Upper lobe of left lung (tissue), 6 donors: ENCODE measurements around the gene ROR2. TPM values are rescaled to one million over a fixed set of nuclear protein-coding genes. Genes with fewer than 3 reads are reported as not detected.
A peak's percentile ranks its signal among the peaks of the same experiment; 100 is the strongest.

Experiments used
- ATAC-seq, 2 donors: fragments of 200-7000 bp; cut with Tn5 transposase; one replicate each; pipeline ENCODE4 v1.9.1; 2022; ENCODE audit warnings: mild to moderate bottlenecking in 2 of 2, moderate library complexity in 2 of 2; ENCODE audit not compliant: low FRiP score in 2 of 2
- DNase-seq, 2 donors: peaks; one replicate each; pipeline ENCODE4 v3.0.0-alpha.2; 2019 to 2020
- H3K27ac ChIP-seq, 4 donors: fragments of 200-600 bp; sonication (generic); one replicate each; pipeline ENCODE4 v1.5.1; 2016 to 2019
- H3K27me3 ChIP-seq, 4 donors: fragments of 200-600 bp; sonication (generic); one replicate each; pipeline ENCODE4 v1.5.1; 2017 to 2019
- H3K36me3 ChIP-seq, 4 donors: fragments of 200-600 bp; sonication (generic); one replicate each; pipeline ENCODE4 v1.5.1; 2016 to 2019
- H3K4me1 ChIP-seq, 4 donors: fragments of 200-600 bp; sonication (generic); one replicate each; pipeline ENCODE4 v1.5.1; 2018 to 2019
- H3K4me3 ChIP-seq, 4 donors: fragments of 200-600 bp; sonication (generic); one replicate each; pipeline ENCODE4 v1.5.1; 2017 to 2019; ENCODE audit warnings: mild to moderate bottlenecking in 2 of 4, moderate library complexity in 1 of 4
- H3K9me3 ChIP-seq, 4 donors: fragments of 200-600 bp; sonication (generic); one replicate each; pipeline ENCODE4 v1.5.1; 2018 to 2019
- EP300 ChIP-seq, 4 donors: sonication (generic); formaldehyde crosslinking; IDR thresholded peaks; one replicate each; pipeline ENCODE4 v1.5.1; 2017; ENCODE audit warnings: antibody characterized with exemption in 4 of 4, control low read depth in 2 of 4
- POLR2A ChIP-seq, 4 donors: fragments of 450-650 bp; IDR thresholded peaks; one replicate each; pipeline ENCODE4 v1.5.1; 2016 to 2017; ENCODE audit warnings: antibody characterized with exemption in 4 of 4, mild to moderate bottlenecking in 2 of 4
- POLR2AphosphoS5 ChIP-seq, 2 donors: sonication (generic); formaldehyde crosslinking; IDR thresholded peaks; one replicate each; pipeline ENCODE4 v1.5.1; 2017; ENCODE audit warnings: antibody characterized with exemption in 2 of 2
- WGBS, 2 donors: methylation state at CpG; one replicate each; pipeline ENCODE4 v1.1.5; 2017 to 2018; 5-methylcytosine and 5-hydroxymethylcytosine counted together
- total RNA-seq, 6 donors: library from RNA; depleted of rRNA in 4 of 6; stranded (reverse); fragments of >200 nt in 4 of 6; gene quantifications; one replicate each; pipeline versions ENCODE4 v1.1.0 to v1.2.1, GENCODE V29; 2016 to 2021
- TF ChIP-seq, protein P1 (sequence below), 6 experiments: fragments of 450-650 bp in 4 of 6; fragments of 200-600 bp in 2 of 6; sonication (generic) in 2 of 6; IDR thresholded peaks; one replicate each; pipeline ENCODE4 v1.5.1; 2016 to 2019; ENCODE audit warnings: antibody characterized with exemption in 6 of 6
- donor health status: DM: no; HTN: no; CAD: no; lungs with moderate emphysema.
- donor health status: DM: no; HTN: yes; CAD: no; lungs with severe emphysema.

ROR2 gene
- total RNA-seq, 6 donors from 2014 or later = 2.7 to 8.1 (median 3.4) TPM

DNA sequence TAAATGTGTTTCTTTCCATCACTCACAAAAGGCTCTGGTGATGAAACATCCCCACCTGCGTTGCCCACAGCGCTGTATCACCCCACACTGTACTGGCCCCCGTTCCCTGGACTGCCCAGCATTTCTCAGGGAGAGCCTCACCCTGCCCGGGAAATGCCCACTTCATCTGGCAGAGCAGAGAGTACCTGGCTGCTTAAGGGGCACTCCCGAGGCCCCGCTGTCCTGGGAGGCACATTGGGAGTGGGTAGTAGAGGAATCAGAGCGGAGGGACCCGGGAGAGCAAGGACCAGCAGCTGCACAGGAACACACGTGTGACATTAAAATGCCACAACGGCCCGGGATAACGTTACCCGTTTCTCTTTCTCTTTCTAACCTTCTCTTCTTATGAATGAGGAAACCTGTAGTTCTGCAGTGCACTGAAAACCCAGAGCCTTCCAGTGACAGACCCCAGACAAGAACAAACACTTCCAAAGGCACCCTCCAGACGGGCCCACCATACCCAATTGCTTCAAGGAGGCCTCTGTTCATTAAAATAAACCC, 110.0 kb downstream of the ROR2 start:
- H3K4me1 ChIP-seq = peaks cover 0 to 16% (median 7%) of the 10 kb centered on the region in 4 donors

DNA sequence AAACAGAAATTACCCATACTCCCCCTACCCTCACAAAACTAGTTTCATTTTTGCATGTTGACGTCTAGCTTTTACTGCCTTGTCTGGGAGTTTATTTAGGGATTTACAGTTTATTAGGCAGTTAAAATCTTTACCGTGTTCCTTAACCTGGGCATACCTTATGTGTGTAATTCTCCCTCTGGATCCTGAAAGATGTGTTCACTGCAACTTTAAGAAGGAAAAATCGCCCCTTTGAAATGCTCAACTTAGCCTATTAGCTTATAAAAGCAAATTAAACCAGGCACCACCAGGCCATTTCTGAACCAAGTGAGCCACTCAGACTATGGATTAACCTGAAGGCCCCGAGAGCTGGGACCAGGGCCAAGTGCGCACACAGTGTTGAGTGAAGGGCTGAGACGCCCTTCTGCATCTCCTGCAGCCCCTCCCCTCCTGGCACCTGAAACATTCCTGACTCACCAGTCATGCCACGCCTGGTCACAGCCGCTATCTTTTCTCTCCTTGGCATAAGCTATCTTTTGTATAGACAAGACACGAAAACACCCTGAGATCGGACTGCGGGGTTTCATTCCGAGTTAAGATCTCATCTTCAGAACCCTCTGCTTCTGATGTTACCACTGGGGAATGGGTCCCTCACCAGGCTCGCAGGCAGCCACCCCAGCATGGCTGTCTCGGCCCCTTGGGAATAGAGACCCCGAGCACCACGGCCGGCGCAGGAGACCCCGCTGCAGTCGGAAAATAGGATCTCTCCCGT, 111.9 kb downstream of the ROR2 start:
- WGBS, 2 donors = 40 to 63% methylated on average over 17 to 21 of the region's 21 CpGs

More for the DNA sequence above, 110.0 kb downstream of the ROR2 start:
- H3K4me3 ChIP-seq = no peak overlapping the region
- ATAC-seq (peak in 1 of 2 donors; percentile 32), DNase-seq (no peak)
- H3K36me3 ChIP-seq = no peaks in the 10 kb centered on the region
- no peak overlapping the region for H3K27ac ChIP-seq
- no peaks in the 10 kb centered on the region for H3K9me3 ChIP-seq
- no peaks in the 10 kb centered on the region for H3K27me3 ChIP-seq
- 63 to 66% methylated on average over 14 of the region's 14 CpGs for WGBS, 2 donors
- TF ChIP-seq, protein P1, sequence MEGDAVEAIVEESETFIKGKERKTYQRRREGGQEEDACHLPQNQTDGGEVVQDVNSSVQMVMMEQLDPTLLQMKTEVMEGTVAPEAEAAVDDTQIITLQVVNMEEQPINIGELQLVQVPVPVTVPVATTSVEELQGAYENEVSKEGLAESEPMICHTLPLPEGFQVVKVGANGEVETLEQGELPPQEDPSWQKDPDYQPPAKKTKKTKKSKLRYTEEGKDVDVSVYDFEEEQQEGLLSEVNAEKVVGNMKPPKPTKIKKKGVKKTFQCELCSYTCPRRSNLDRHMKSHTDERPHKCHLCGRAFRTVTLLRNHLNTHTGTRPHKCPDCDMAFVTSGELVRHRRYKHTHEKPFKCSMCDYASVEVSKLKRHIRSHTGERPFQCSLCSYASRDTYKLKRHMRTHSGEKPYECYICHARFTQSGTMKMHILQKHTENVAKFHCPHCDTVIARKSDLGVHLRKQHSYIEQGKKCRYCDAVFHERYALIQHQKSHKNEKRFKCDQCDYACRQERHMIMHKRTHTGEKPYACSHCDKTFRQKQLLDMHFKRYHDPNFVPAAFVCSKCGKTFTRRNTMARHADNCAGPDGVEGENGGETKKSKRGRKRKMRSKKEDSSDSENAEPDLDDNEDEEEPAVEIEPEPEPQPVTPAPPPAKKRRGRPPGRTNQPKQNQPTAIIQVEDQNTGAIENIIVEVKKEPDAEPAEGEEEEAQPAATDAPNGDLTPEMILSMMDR (IDR thresholded peaks at IDR 0.05) = no peak
- TF ChIP-seq EP300 (IDR thresholded peaks at IDR 0.05) (no peak), POLR2AphosphoS5 (IDR thresholded peaks at IDR 0.05) (no peak), POLR2A (IDR thresholded peaks at IDR 0.05) (no peak)

DNA sequence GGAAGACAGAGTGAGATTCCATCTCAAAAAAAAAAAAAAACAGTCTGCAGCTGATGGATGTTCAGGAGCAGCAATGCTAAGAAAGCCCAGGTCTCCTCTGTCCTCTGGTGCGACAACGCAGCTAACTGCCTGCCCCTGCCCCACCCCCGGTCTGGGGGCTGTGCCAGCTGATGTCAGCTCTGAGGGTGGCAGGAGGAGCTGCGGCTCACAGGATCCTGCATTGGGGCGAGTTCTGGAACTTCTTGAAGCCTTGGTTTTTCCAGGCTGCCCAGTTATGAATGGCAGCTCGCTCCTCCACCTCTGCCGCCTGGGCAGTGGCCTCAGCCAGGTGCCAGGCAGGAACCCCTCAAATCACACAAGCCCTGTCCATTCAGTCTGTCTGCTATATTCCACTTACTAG, 113.5 kb downstream of the ROR2 start:
- DNase-seq (peak in 1 of 2 donors; percentile 68), ATAC-seq (no peak)
- TF ChIP-seq EP300 (IDR thresholded peaks at IDR 0.05) (no peak), POLR2A (IDR thresholded peaks at IDR 0.05) (no peak), POLR2AphosphoS5 (IDR thresholded peaks at IDR 0.05) (no peak)
- TF ChIP-seq, protein P1 (IDR thresholded peaks at IDR 0.05) = no peak
- Histone ChIP-seq H3K36me3 (no peaks in the 10 kb centered on the region), H3K27ac (no peak overlapping the region), H3K9me3 (no peaks in the 10 kb centered on the region), H3K4me1 (no peaks in the 10 kb centered on the region), H3K27me3 (no peaks in the 10 kb centered on the region), H3K4me3 (no peak overlapping the region)
- 63 to 80% methylated on average over 7 of the region's 7 CpGs for WGBS, 2 donors

More for the DNA sequence above, 111.9 kb downstream of the ROR2 start:
- peak overlapping the region in 1 of 4 donors; percentile 15 for H3K4me3 ChIP-seq
- H3K9me3 ChIP-seq = no peaks in the 10 kb centered on the region
- H3K4me1 ChIP-seq = peaks cover 0 to under 1% (median 0%) of the 10 kb centered on the region in 4 donors
- ATAC-seq (peak; percentile 66 to 76), DNase-seq (peak; percentile 65 to 78)
- no peaks in the 10 kb centered on the region for H3K36me3 ChIP-seq
- no peaks in the 10 kb centered on the region for H3K27me3 ChIP-seq
- TF ChIP-seq EP300 (IDR thresholded peaks at IDR 0.05) (no peak), POLR2AphosphoS5 (IDR thresholded peaks at IDR 0.05) (no peak), POLR2A (IDR thresholded peaks at IDR 0.05) (no peak)
- TF ChIP-seq, protein P1 (IDR thresholded peaks at IDR 0.05) = no peak
- H3K27ac ChIP-seq = no peak overlapping the region

DNA sequence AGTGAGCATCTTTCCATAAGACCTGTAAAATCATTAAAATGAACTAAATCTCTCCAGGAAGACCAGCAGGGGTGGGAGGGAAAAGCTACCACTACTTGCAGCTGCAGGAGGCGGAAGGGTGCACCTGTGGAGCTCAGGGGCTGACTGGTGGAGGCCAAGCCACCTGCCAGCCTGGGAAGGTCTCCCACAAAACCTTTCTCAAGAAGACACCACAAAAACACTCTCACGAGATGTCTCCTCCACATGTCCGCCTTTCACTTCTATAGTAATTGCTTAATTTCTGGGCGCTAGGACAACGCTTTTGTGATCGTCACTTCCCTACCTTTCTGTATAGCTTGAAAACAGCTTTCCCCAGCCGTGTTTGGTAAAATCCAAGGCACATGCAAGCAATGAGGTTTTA, 114.4 kb downstream of the ROR2 start:
- TF ChIP-seq POLR2A (IDR thresholded peaks at IDR 0.05) = no peak
- TF ChIP-seq POLR2AphosphoS5 (IDR thresholded peaks at IDR 0.05) = no peak
- no peaks in the 10 kb centered on the region for H3K9me3 ChIP-seq
- no peaks in the 10 kb centered on the region for H3K36me3 ChIP-seq
- no peaks in the 10 kb centered on the region for H3K4me1 ChIP-seq
- DNase-seq = no peak
- H3K4me3 ChIP-seq = no peak overlapping the region
- no peak for ATAC-seq
- 84 to 90% methylated on average over 7 of the region's 7 CpGs for WGBS, 2 donors
- no peak overlapping the region for H3K27ac ChIP-seq
- no peaks in the 10 kb centered on the region for H3K27me3 ChIP-seq

DNA sequence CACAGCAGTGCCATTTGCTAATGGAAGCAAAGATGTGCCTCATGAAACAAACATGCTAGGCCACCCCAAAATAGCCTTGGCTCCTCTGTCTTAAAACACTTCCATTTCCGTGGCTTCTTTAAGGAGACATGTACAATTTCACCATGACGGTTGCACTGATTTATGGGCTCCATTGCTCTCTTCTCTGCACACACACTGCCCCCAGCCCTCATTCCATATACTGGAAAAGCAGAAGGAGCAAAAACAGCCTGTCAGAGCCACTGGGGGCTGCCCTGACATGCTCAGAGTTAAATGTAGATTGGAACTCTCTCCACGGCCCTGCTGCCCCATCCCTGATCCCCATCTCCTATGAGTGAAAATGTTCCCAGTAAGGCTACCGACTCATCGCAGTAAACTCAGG, 114.8 kb downstream of the ROR2 start:
- no peaks in the 10 kb centered on the region for H3K27me3 ChIP-seq
- H3K36me3 ChIP-seq = no peaks in the 10 kb centered on the region
- no peaks in the 10 kb centered on the region for H3K9me3 ChIP-seq
- DNase-seq = no peak
- no peaks in the 10 kb centered on the region for H3K4me1 ChIP-seq
- TF ChIP-seq, protein P1 (IDR thresholded peaks at IDR 0.05) = no peak
- no peak for TF ChIP-seq POLR2AphosphoS5 (IDR thresholded peaks at IDR 0.05)
- WGBS, 2 donors = 81 to 85% methylated on average over 5 of the region's 5 CpGs
- H3K27ac ChIP-seq = no peak overlapping the region
- no peak for ATAC-seq
- no peak overlapping the region for H3K4me3 ChIP-seq
